Activated CD4-positive, CD25-positive, alpha-beta regulatory T cell treated with anti-CD3 and anti-CD28 coated beads, Interleukin-2, amount 50 U/mL, for 16 hours (primary cell): ENCODE measurements around the gene DBNDD1.
A peak's percentile ranks its signal among the peaks of the same experiment; 100 is the strongest.

Experiments used
- DNase-seq: peaks from one replicate; pipeline ENCODE4 v3.0.0-alpha.2; 2020; ENCODE audit warnings: low read depth, low spot score

The DBNDD1 gene

GRCh38 chr16:90035902-90036301 lies 16.6 kb upstream of the DBNDD1 start:
- DNase-seq = no peak

- DNase-seq = no peak
These were observed 15.2 kb upstream of the DBNDD1 start for GRCh38 chr16:90034504-90034903.

- DNase-seq = no peak
These were observed 14.1 kb upstream of the DBNDD1 start for GRCh38 chr16:90033387-90033786.

GRCh38 chr16:90032674-90033331 lies 13.5 kb upstream of the DBNDD1 start:
- DNase-seq = no peak

- DNase-seq = no peak
These were observed 12.8 kb upstream of the DBNDD1 start for GRCh38 chr16:90031931-90032673.

GRCh38 chr16:90031186-90031930 lies 12.1 kb upstream of the DBNDD1 start:
- no peak for DNase-seq

GRCh38 chr16:90028985-90029384 lies 9.7 kb upstream of the DBNDD1 start:
- DNase-seq = no peak

GRCh38 chr16:90027611-90028010 lies 8.4 kb upstream of the DBNDD1 start:
- DNase-seq = no peak

GRCh38 chr16:90026135-90026534 lies 6.9 kb upstream of the DBNDD1 start:
- DNase-seq = no peak

- DNase-seq = no peak
These were observed 3.8 kb upstream of the DBNDD1 start for GRCh38 chr16:90023078-90023447.

GRCh38 chr16:90022209-90023077 lies 3.2 kb upstream of the DBNDD1 start:
- peak; percentile 48 for DNase-seq

GRCh38 chr16:90020838-90021382 lies 1.7 kb upstream of the DBNDD1 start:
- no peak for DNase-seq

- no peak for DNase-seq
These were observed 1.1 kb upstream of the DBNDD1 start for GRCh38 chr16:90020260-90020837.

GRCh38 chr16:90019543-90020259 lies 445 bp upstream of the DBNDD1 start:
- no peak for DNase-seq

- DNase-seq = no peak
These were observed 982 bp downstream of the DBNDD1 start for GRCh38 chr16:90018297-90018651.

GRCh38 chr16:90016339-90016950 lies 2.8 kb downstream of the DBNDD1 start:
- no peak for DNase-seq

GRCh38 chr16:90015586-90016338 lies 3.5 kb downstream of the DBNDD1 start:
- DNase-seq = no peak

- DNase-seq = no peak
These were observed 6.1 kb downstream of the DBNDD1 start for GRCh38 chr16:90012991-90013745.
